ENCODE measurements around the gene LTBP1.

- TF ChIP-seq CTCF (conservative IDR thresholded peaks at IDR 0.05; ENCODE audit: low read length) (no peak), EZH2phosphoT487 (IDR thresholded peaks at IDR 0.05; ENCODE audit: borderline replicate concordance, low read depth, low read length) (no peak)
Observed at GRCh38 chr2:33130544-33130943, 183.8 kb downstream of the LTBP1 start.
